MM.1S (cell line): ENCODE measurements around the gene MAP3K5.

Experiments used
- CTCF ChIP-seq: fragments of 300-600 bp; sonication (generic); IDR thresholded peaks from 2 replicates; pipeline ENCODE4 v1.5.1; 2016; ENCODE audit warnings: antibody characterized with exemption, low read length, mixed read lengths
- EZH2 ChIP-seq: fragments of 300-600 bp; sonication (generic); optimal IDR thresholded peaks from 2 replicates; pipeline ENCODE3; 2017; ENCODE audit warnings: low read depth, mild to moderate bottlenecking, antibody characterized with exemption, low read length, mixed read lengths

GRCh38 chr6:136683209-136683941 is 108.9 kb downstream of the MAP3K5 start:
- TF ChIP-seq CTCF (no peak), EZH2 (no peak)
